ENCODE data around the gene SPECC1L.

Gene SPECC1L

GRCh38 chr22:24355574-24355973 is 84.9 kb downstream of the SPECC1L start:
- H3K4me3 ChIP-seq (ENCODE audit: low read length, poor library complexity, severe bottlenecking), result no peak overlapping the region
- H3K36me3 ChIP-seq (ENCODE audit: insufficient read depth, low read length), result peaks cover 60% of the 10 kb centered on the region
- no peak overlapping the region for H3K4me2 ChIP-seq (ENCODE audit: low read depth, low read length, poor library complexity, severe bottlenecking)
- no peaks in the 10 kb centered on the region for H3K9me2 ChIP-seq (replicated peaks; ENCODE audit: low read depth, low read length)
- peaks cover 4% of the 10 kb centered on the region; the same call in 1 of the 2 replicates for H3K9me3 ChIP-seq (ENCODE audit: insufficient read depth, low read depth, low read length)
- peaks cover 33% of the 10 kb centered on the region for H3K4me1 ChIP-seq (ENCODE audit: insufficient read depth, low read length, poor library complexity, severe bottlenecking)
- no peak overlapping the region for H2AFZ ChIP-seq (ENCODE audit: low read length)
- no peak overlapping the region for H3K9ac ChIP-seq (ENCODE audit: low read depth, low read length, poor library complexity, severe bottlenecking)
- no peaks in the 10 kb centered on the region for H4K20me1 ChIP-seq (ENCODE audit: insufficient read depth, low read length, poor library complexity, severe bottlenecking)
- 0 out of 2 replicates have a peak, but pooled peaks cover 10% of the 10 kb centered on the region for H3K79me2 ChIP-seq (ENCODE audit: insufficient read depth, low read length)
- no peak for TF ChIP-seq EZH2phosphoT487 (IDR thresholded peaks at IDR 0.05; ENCODE audit: borderline replicate concordance)
- no peak for TF ChIP-seq CTCF (conservative IDR thresholded peaks at IDR 0.05; ENCODE audit: low read length)
- no peaks in the 10 kb centered on the region for H3K27me3 ChIP-seq (ENCODE audit: insufficient read depth, low read length, poor library complexity, severe bottlenecking)
- H3F3A ChIP-seq (ENCODE audit: low read depth), result no peaks in the 10 kb centered on the region; the same call in 1 of the 2 replicates

- 0 out of 2 replicates have a peak, but pooled peaks cover 10% of the 10 kb centered on the region for H3K79me2 ChIP-seq (ENCODE audit: insufficient read depth, low read length)
- TF ChIP-seq EZH2phosphoT487 (IDR thresholded peaks at IDR 0.05; ENCODE audit: borderline replicate concordance) (no peak), CTCF (conservative IDR thresholded peaks at IDR 0.05; ENCODE audit: low read length) (no peak)
- no peak overlapping the region for H3K4me2 ChIP-seq (ENCODE audit: low read depth, low read length, poor library complexity, severe bottlenecking)
- H3K36me3 ChIP-seq (ENCODE audit: insufficient read depth, low read length), result peaks cover 62% of the 10 kb centered on the region
- no peaks in the 10 kb centered on the region for H4K20me1 ChIP-seq (ENCODE audit: insufficient read depth, low read length, poor library complexity, severe bottlenecking)
- no peaks in the 10 kb centered on the region for H3K27me3 ChIP-seq (ENCODE audit: insufficient read depth, low read length, poor library complexity, severe bottlenecking)
- no peaks in the 10 kb centered on the region; the same call in 1 of the 2 replicates for H3F3A ChIP-seq (ENCODE audit: low read depth)
- no peak overlapping the region for H3K9ac ChIP-seq (ENCODE audit: low read depth, low read length, poor library complexity, severe bottlenecking)
- no peak overlapping the region for H2AFZ ChIP-seq (ENCODE audit: low read length)
- H3K4me3 ChIP-seq (ENCODE audit: low read length, poor library complexity, severe bottlenecking), result no peak overlapping the region
- H3K9me3 ChIP-seq (ENCODE audit: insufficient read depth, low read depth, low read length), result peaks cover 4% of the 10 kb centered on the region; the same call in 1 of the 2 replicates
- H3K4me1 ChIP-seq (ENCODE audit: insufficient read depth, low read length, poor library complexity, severe bottlenecking), result peaks cover 28% of the 10 kb centered on the region
- no peaks in the 10 kb centered on the region for H3K9me2 ChIP-seq (replicated peaks; ENCODE audit: low read depth, low read length)
Observed at GRCh38 chr22:24357547-24357946, 86.9 kb downstream of the SPECC1L start.

GRCh38 chr22:24358105-24358836 is 87.6 kb downstream of the SPECC1L start:
- peaks cover 68% of the 10 kb centered on the region for H3K36me3 ChIP-seq (ENCODE audit: insufficient read depth, low read length)
- no peak overlapping the region for H2AFZ ChIP-seq (ENCODE audit: low read length)
- H3K4me1 ChIP-seq (ENCODE audit: insufficient read depth, low read length, poor library complexity, severe bottlenecking), result peaks cover 25% of the 10 kb centered on the region
- 0 out of 2 replicates have a peak, but pooled peaks cover 10% of the 10 kb centered on the region for H3K79me2 ChIP-seq (ENCODE audit: insufficient read depth, low read length)
- no peak overlapping the region for H3K4me3 ChIP-seq (ENCODE audit: low read length, poor library complexity, severe bottlenecking)
- H4K20me1 ChIP-seq (ENCODE audit: insufficient read depth, low read length, poor library complexity, severe bottlenecking), result no peaks in the 10 kb centered on the region
- no peak overlapping the region for H3K9ac ChIP-seq (ENCODE audit: low read depth, low read length, poor library complexity, severe bottlenecking)
- H3K9me2 ChIP-seq (replicated peaks; ENCODE audit: low read depth, low read length), result no peaks in the 10 kb centered on the region
- H3K4me2 ChIP-seq (ENCODE audit: low read depth, low read length, poor library complexity, severe bottlenecking), result no peak overlapping the region
- no peaks in the 10 kb centered on the region for H3K27me3 ChIP-seq (ENCODE audit: insufficient read depth, low read length, poor library complexity, severe bottlenecking)
- TF ChIP-seq CTCF (conservative IDR thresholded peaks at IDR 0.05; ENCODE audit: low read length) (no peak), EZH2phosphoT487 (IDR thresholded peaks at IDR 0.05; ENCODE audit: borderline replicate concordance) (no peak)
- no peaks in the 10 kb centered on the region for H3F3A ChIP-seq (ENCODE audit: low read depth)
- peaks cover 4% of the 10 kb centered on the region; the same call in 1 of the 2 replicates for H3K9me3 ChIP-seq (ENCODE audit: insufficient read depth, low read depth, low read length)

Data from Loucy (cell line).